Stimulated activated naive CD8-positive, alpha-beta T cell treated with anti-CD3 and anti-CD28 coated beads, Interleukin-15, Interleukin-2, amounts not matched to agents 100 U/mL and 50 U/mL, for 24 hours (primary cell): ENCODE data around the gene IRAK1BP1.
"Not testable (repeated sequence)": the region's sequence is repeated elsewhere in the genome, so short reads cannot be mapped to it uniquely, and the experiment has no call there.

Source experiments
- ATAC-seq: fragments of 150-1000 bp; cut with Tn5 transposase; one replicate; pipeline ENCODE4 v1.10.0; 2021
- DNase-seq: peaks from one replicate; pipeline ENCODE4 v3.0.0; 2021

The IRAK1BP1 gene

GRCh38 chr6:78867370-78868040 is at the start of gene IRAK1BP1:
TSS of gene IRAK1BP1 (plus strand) at chr6:78867551. CDS start at chr6:78867577, 26 bp downstream.
- ATAC-seq (peak; percentile 98), DNase-seq (peak; percentile 84)

GRCh38 chr6:78824045-78824444 is 43.3 kb upstream of the IRAK1BP1 start:
- DNase-seq (no peak), ATAC-seq (no peak)

- ATAC-seq = no peak
- DNase-seq = no peak
These were observed 37.9 kb upstream of the IRAK1BP1 start for GRCh38 chr6:78829407-78829806.

- DNase-seq = no peak
- ATAC-seq = no peak
These were observed 36.5 kb upstream of the IRAK1BP1 start for GRCh38 chr6:78830805-78831204.

- ATAC-seq (no peak), DNase-seq (no peak)
These were observed 35.9 kb upstream of the IRAK1BP1 start for GRCh38 chr6:78831492-78831891.

- no peak for ATAC-seq
- no peak for DNase-seq
These were observed 35.1 kb upstream of the IRAK1BP1 start for GRCh38 chr6:78832091-78832808.

- no peak for DNase-seq
- no peak for ATAC-seq
These were observed 31.5 kb upstream of the IRAK1BP1 start for GRCh38 chr6:78835817-78836216.

GRCh38 chr6:78836598-78836997 is 30.8 kb upstream of the IRAK1BP1 start:
- no peak for DNase-seq
- no peak for ATAC-seq

GRCh38 chr6:78841111-78841510 is 26.2 kb upstream of the IRAK1BP1 start:
- ATAC-seq = no peak
- DNase-seq = no peak

- no peak for DNase-seq
- ATAC-seq = no peak
These were observed 24.4 kb upstream of the IRAK1BP1 start for GRCh38 chr6:78842953-78843352.

GRCh38 chr6:78844899-78845298 is 22.5 kb upstream of the IRAK1BP1 start:
- DNase-seq = no peak
- ATAC-seq = no peak

GRCh38 chr6:78845567-78845966 is 21.8 kb upstream of the IRAK1BP1 start:
- ATAC-seq (no peak), DNase-seq (no peak)

GRCh38 chr6:78850621-78851020 is 16.7 kb upstream of the IRAK1BP1 start:
- DNase-seq (no peak), ATAC-seq (no peak)

GRCh38 chr6:78851156-78851555 is 16.2 kb upstream of the IRAK1BP1 start:
- no peak for ATAC-seq
- no peak for DNase-seq

- ATAC-seq (no peak), DNase-seq (no peak)
These were observed 12.8 kb upstream of the IRAK1BP1 start for GRCh38 chr6:78854546-78854945.

- DNase-seq, ATAC-seq: not testable (repeated sequence)
These were observed 8.9 kb upstream of the IRAK1BP1 start for GRCh38 chr6:78858339-78858938.

GRCh38 chr6:78861509-78861908 is 5.8 kb upstream of the IRAK1BP1 start:
- DNase-seq (no peak), ATAC-seq (no peak)

- DNase-seq (no peak), ATAC-seq (no peak)
These were observed 3.8 kb upstream of the IRAK1BP1 start for GRCh38 chr6:78863576-78863975.

- DNase-seq (no peak), ATAC-seq (no peak)
These were observed 2.4 kb upstream of the IRAK1BP1 start for GRCh38 chr6:78864957-78865356.

- ATAC-seq (peak; percentile 36), DNase-seq (no peak)
These were observed 356 bp upstream of the IRAK1BP1 start for GRCh38 chr6:78867020-78867369.

GRCh38 chr6:78868116-78868515 is 765 bp downstream of the IRAK1BP1 start:
- ATAC-seq (no peak), DNase-seq (no peak)

GRCh38 chr6:78875505-78875904 is 8.2 kb downstream of the IRAK1BP1 start:
- no peak for DNase-seq

GRCh38 chr6:78883651-78884050 is 16.3 kb downstream of the IRAK1BP1 start:
- DNase-seq (no peak), ATAC-seq (no peak)

More at GRCh38 chr6:78875505-78875904, 8.2 kb downstream of the IRAK1BP1 start:
- no peak for ATAC-seq
